Heart right ventricle (tissue), 16 donors: ENCODE results near the gene PPP1CA. TPM values are rescaled to one million over a fixed set of nuclear protein-coding genes. Genes with fewer than 3 reads are reported as not detected.

Experiments used
- ATAC-seq, 8 donors: fragments of 200-7000 bp; cut with Tn5 transposase; one replicate each; pipeline ENCODE4 v1.9.1; 2020; ENCODE audit warnings: mild to moderate bottlenecking in 8 of 8, moderate library complexity in 8 of 8, moderate number of reproducible peaks in 1 of 8
- DNase-seq, 2 donors: peaks; one replicate each; pipeline ENCODE4 v3.0.0-alpha.2; 2020
- H3K27ac ChIP-seq, 10 donors: fragments of 200-600 bp; sonication (generic) in 2 of 10; one replicate each; pipeline versions ENCODE4 v1.5.0 to v1.8.0; 2020 to 2022; ENCODE audit warnings: mild to moderate bottlenecking in 3 of 10
- H3K27me3 ChIP-seq, 7 donors: fragments of 200-600 bp; one replicate each; pipeline ENCODE4 v1.8.0; 2021 to 2022; ENCODE audit warnings: mild to moderate bottlenecking in 2 of 7
- H3K36me3 ChIP-seq, 9 donors: fragments of 200-600 bp; sonication (generic) in 1 of 9; one replicate each; pipeline versions ENCODE4 v1.5.0 to v1.8.0; 2020 to 2022; ENCODE audit warnings: mild to moderate bottlenecking in 2 of 9
- H3K4me1 ChIP-seq, 9 donors: fragments of 200-600 bp; sonication (generic) in 1 of 9; one replicate each; pipeline versions ENCODE4 v1.5.0 to v1.8.0; 2020 to 2022; ENCODE audit warnings: mild to moderate bottlenecking in 4 of 9
- H3K4me3 ChIP-seq, 10 donors: fragments of 200-600 bp; sonication (generic) in 2 of 10; one replicate each; pipeline versions ENCODE4 v1.5.0 to v1.8.0; 2020 to 2022; ENCODE audit warnings: mild to moderate bottlenecking in 7 of 10, moderate library complexity in 2 of 10
- H3K9me3 ChIP-seq, 11 donors: fragments of 200-600 bp in 10 of 11; sonication (generic) in 2 of 11; one replicate each; pipeline versions ENCODE4 v1.5.0 to v1.8.0; 2013 to 2022; ENCODE audit warnings: mild to moderate bottlenecking in 2 of 11, control low read depth in 1 of 11, moderate library complexity in 1 of 11
- whole genome bisulfite sequencing, 2 donors: extraction: QIAGEN DNeasy Blood & Tissue Kit; methylation state at CpG; one replicate each; pipeline ENCODE4 v1.1.7; 2013; ENCODE audit warnings: inconsistent platforms in 1 of 2; 5-methylcytosine and 5-hydroxymethylcytosine counted together
- intact Hi-C, 10 donors: fragments of 100-400 bp; cut with DNase I; formaldehyde crosslinking; loops; one replicate each; pipeline versions ENCODE4 v1.11.1 to v1.14.2; 2022
- polyA plus RNA-seq, 2 donors: library from polyadenylated mRNA; stranded (reverse); fragments of 200-250 nt; gene quantifications; one replicate each; pipeline ENCODE4 v1.2.3, GENCODE V29; 2013
- total RNA-seq, 10 donors: library from RNA; stranded (reverse); fragmentation: NEBNext Ultra II Directional in 3 of 10; extraction: Animal tissue kit (Norgen Biotek cat#: 25700) in 3 of 10; gene quantifications; one replicate each; pipeline versions ENCODE4 v1.2.1 to v1.2.4, GENCODE V29; 2021 to 2023
- TF ChIP-seq, protein P1 (sequence below), 9 donors: fragments of 200-600 bp; sonication (generic) in 2 of 9; IDR thresholded peaks; one replicate each; pipeline versions ENCODE4 v1.5.0 to v1.8.0; 2021 to 2022; ENCODE audit warnings: antibody characterized with exemption in 9 of 9, mild to moderate bottlenecking in 5 of 9, moderate library complexity in 1 of 9
- donor health status: Arrhythmogenic right ventricular cardiomyopathy.
- donor health status: ischemic (EF 13 %, LVEDD 7.1; RV severe dilation, severe dysfunction).
- donor health status: healthy with polysubstance abuse.
- donor health status: DM: no; HTN: yes; CAD: no.
- donor health status: DM: no; HTN: no; CAD: no.
- donor health status: ischemic (EF 25% LVEDD 6.9; RV normal size, moderate dysfunction).
- donor health status: ischemic (EF 25% LVEDD 5.7; RV mildly dilated, moderate dysfunction).
- donor health status: healthy.
- donor health status: DM: yes; HTN: yes; CAD: no.
- donor health status: Ischemic cardiomyopathy.
- donor health status: ischemic (EF 35%, LVEDD 5.7; RV mildly dilated, moderate dysfunction).
- donor health status: nonischemic (EF 11% LVEDD 7.7; RV severe dilation, severe dysfunction).
- donor health status: DM: yes; HTN: yes; CAD: no.
- donor health status: PGD.
- donor health status: ischemic (EF 29% LVEDD 5.4; RV normal size, mild dysfunction).
- donor health status: nonischemic (EF 23%, LVEDD 6.1; RV moderate dilation, normal function).

The PPP1CA gene
- total and polyA plus RNA-seq, 12 donors, result 80.2 to 186 (median 103) TPM

DNA sequence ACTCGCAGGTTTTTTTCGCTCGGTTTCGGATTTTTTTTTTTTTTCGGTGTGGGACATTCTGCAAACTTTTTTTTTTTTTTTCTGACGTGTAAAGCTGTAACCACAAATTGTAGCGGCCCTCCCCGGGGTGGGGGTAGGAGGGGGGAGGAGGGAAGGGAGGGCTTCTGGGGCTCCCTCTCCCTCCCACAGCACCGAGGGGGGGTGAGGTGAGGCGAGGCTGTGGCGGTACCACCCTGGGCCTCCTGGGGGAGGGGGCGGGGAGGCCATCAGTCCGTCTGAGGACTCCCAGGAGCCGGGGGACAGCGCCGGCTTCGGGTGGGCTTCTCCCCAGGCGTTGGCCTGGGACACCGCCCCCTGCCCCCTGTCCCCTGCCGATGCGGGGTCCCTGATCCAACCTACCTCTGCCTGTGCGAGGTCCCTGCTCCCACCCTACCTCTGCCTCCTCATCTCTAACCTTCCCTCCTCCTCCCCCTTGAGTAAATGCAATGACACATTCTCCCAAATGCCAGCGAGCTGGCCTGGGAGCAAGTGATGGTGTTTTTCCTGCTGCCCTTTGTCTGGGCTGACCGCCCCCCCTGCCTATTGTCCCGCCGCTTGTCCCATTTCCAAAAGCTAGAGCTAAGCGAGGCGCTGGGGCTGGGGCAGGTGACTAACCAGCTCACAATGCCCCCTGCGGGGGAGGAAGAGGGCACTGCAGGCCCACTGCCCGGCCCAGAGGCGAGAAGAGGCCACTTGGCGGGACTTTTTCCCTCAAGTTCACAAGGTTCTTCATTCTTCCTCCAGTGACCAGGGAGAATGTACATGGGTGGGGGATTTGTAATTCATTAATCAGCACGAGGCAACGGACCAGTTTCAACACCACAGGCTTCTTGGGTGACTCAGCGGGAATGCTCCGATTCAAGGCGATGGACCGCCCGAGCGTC lies 27.7 kb downstream of the PPP1CA start:
- Histone ChIP-seq H3K27ac (peak overlapping the region; percentile 24 to 97 (median 91)), H3K4me3 (peak overlapping the region; percentile 56 to 82 (median 74)), H3K27me3 (peaks cover 0 to 11% (median 3%) of the 10 kb centered on the region in 7 donors), H3K4me1 (peaks cover 10 to 54% (median 26%) of the 10 kb centered on the region in 9 donors), H3K9me3 (no peaks in the 10 kb centered on the region), H3K36me3 (no peaks in the 10 kb centered on the region)
- peak; percentile 45 to 79 (median 68) for ATAC-seq
- peak; percentile 70 to 77 for DNase-seq
- intact Hi-C loops, result loop anchor here in 3 of 10 donors (1.0 to 2.0 kb wide), 2 partner anchors 17 kb away; no protein-coding TSS in a partner anchor
- TF ChIP-seq, protein P1, sequence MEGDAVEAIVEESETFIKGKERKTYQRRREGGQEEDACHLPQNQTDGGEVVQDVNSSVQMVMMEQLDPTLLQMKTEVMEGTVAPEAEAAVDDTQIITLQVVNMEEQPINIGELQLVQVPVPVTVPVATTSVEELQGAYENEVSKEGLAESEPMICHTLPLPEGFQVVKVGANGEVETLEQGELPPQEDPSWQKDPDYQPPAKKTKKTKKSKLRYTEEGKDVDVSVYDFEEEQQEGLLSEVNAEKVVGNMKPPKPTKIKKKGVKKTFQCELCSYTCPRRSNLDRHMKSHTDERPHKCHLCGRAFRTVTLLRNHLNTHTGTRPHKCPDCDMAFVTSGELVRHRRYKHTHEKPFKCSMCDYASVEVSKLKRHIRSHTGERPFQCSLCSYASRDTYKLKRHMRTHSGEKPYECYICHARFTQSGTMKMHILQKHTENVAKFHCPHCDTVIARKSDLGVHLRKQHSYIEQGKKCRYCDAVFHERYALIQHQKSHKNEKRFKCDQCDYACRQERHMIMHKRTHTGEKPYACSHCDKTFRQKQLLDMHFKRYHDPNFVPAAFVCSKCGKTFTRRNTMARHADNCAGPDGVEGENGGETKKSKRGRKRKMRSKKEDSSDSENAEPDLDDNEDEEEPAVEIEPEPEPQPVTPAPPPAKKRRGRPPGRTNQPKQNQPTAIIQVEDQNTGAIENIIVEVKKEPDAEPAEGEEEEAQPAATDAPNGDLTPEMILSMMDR (IDR thresholded peaks at IDR 0.05), result peak; percentile 7 to 67 (median 51)
- WGBS, 2 donors, result 11 to 13% methylated on average over 31 to 39 of the region's 40 CpGs

DNA sequence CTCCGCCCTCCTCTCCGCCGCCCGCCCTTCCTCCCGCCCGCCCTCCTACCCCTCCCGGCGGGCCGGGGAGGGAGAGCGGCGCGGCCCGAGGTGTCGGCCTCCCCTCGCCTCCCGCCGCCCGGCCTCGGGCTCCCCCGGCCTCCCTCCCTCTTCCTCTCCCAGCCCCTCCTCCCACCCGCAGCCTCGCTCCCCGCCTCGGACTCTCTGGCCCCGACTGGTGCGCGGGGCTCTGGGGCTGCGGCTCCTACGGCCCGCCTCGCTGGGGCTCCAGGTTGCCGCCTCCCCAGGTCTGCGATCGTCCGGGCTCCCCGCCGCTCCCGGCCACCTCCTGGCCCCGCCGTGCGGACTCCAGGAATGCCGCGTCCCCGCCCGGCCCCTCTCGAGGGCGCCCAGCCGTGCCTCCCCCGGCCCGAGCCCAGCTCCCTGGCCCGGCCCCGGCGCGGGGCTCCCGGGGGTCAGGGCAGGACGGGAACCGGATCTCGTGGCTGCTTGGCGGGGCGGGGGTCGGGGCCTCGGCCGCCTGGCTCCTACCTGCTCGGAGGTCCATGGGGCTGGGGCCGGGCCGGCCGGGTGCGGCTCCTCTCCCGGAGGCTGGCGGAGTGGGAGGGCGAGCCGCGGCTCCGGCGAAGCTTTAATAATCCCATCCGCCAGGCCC lies 28.5 kb downstream of the PPP1CA start, which contains the start of gene CLCF1:
CLCF1 (minus strand) TSS at position 606 of the 655 bp plus-strand sequence; CDS start at position 547, 59 bp downstream.
- TF ChIP-seq, protein P1 (IDR thresholded peaks at IDR 0.05), result no peak
- H3K36me3 ChIP-seq, result no peaks in the 10 kb centered on the region
- H3K27ac ChIP-seq, result peak within 1 kb of the TSS; percentile 24 to 97 (median 91)
- DNase-seq (peak; percentile 67 to 77), ATAC-seq (peak; percentile 40 to 81 (median 58))
- peaks cover 0 to 11% (median 3%) of the 10 kb centered on the region in 7 donors for H3K27me3 ChIP-seq
- WGBS, 2 donors, result 0 to 1% methylated on average over 59 to 70 of the region's 76 CpGs
- H3K4me1 ChIP-seq, result peaks cover 10 to 59% (median 27%) of the 10 kb centered on the region in 9 donors
- no peaks in the 10 kb centered on the region for H3K9me3 ChIP-seq
- intact Hi-C loops, result loop anchor here in 2 of 10 donors (1.0 to 2.0 kb wide), 2 partner anchors 16 kb away; no protein-coding TSS in a partner anchor
- peak within 1 kb of the TSS; percentile 56 to 82 (median 74) for H3K4me3 ChIP-seq

DNA sequence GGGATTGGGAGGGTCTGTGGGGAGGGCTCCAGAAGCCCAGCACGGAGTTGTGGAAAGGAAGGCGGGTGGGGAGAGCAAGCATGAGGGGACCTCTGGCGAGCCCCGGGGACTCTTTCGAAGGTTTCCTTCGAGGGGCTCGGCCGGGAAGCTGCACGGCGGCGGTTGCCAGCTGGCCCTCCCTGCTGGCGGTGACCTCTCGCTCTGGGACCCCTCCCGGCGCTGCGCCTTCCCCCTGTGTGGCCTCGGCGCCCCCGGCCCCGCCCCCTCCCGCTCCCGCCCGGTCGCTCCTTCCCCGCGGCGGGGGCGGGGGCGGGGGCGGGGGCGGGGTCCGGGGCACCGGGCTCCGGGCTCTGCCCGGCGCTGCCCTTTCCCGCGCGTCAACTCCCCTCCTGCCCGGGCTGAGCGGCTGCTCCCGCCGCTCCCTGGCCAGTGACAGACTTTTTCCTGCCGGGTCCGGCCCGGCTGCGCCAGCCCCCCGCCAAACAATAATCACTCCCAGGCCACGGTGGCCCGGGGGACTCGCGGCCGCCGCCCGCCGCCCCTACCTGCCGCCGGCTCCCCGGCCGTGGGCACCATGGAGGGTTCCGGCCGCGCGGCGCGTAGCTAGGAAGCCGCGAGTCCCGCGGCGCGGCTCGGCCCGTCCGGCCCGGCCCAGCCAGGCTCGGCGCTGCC lies 29.2 kb downstream of the PPP1CA start:
- no peaks in the 10 kb centered on the region for H3K36me3 ChIP-seq
- ATAC-seq (peak in 4 of 8 donors; percentile 3 to 16 (median 14)), DNase-seq (peak in 1 of 2 donors; percentile 53)
- peak overlapping the region; percentile 17 to 97 (median 91) for H3K27ac ChIP-seq
- TF ChIP-seq, protein P1 (IDR thresholded peaks at IDR 0.05), result no peak
- H3K27me3 ChIP-seq, result peaks cover 0 to 7% (median under 1%) of the 10 kb centered on the region in 7 donors
- intact Hi-C loops, result loop anchor here in 1 of 10 donors (2.0 kb wide), 1 partner anchor 16 kb away; no protein-coding TSS in a partner anchor
- H3K4me1 ChIP-seq, result peaks cover 10 to 66% (median 34%) of the 10 kb centered on the region in 9 donors
- peak overlapping the region; percentile 56 to 82 (median 74) for H3K4me3 ChIP-seq
- no peaks in the 10 kb centered on the region for H3K9me3 ChIP-seq
- 0 to 1% methylated on average over 36 to 75 of the region's 78 CpGs for WGBS, 2 donors
